ENCODE measurements around the gene TMEM187.

- TF ChIP-seq CTCF (conservative IDR thresholded peaks at IDR 0.05) (no peak), ZFX (IDR thresholded peaks at IDR 0.05) (no peak)
These were observed 17.6 kb downstream of the TMEM187 start for GRCh38 chrX:153989973-153990655.
